AG04450 (cell line): ENCODE results near the gene KRTAP10-9. TPM values are rescaled to one million over a fixed set of nuclear protein-coding genes. Genes with fewer than 3 reads are reported as not detected.
"Not testable (repeated sequence)": the region's sequence is repeated elsewhere in the genome, so short reads cannot be mapped to it uniquely, and the experiment has no call there.

ENCODE experiments used
- CTCF ChIA-PET: fragments of 300-600, 350-600 bp; formaldehyde crosslinking; extraction: SDS; loops from one replicate; lab custom pipeline; 2022; ENCODE audit warnings: antibody characterized with exemption, inconsistent platforms; lab: Charles Lee
- POLR2A ChIA-PET: fragments of 350-600 bp; formaldehyde crosslinking; extraction: SDS; loops from one replicate; lab custom pipeline; 2021; ENCODE audit warnings: antibody characterized with exemption, inconsistent platforms; lab: Yijun Ruan, JAX
- DNase-seq: peaks from one replicate; pipeline ENCODE4 v3.0.0-alpha.2; 2011; ENCODE audit warnings: low read depth, low spot score
- H3K27ac ChIP-seq: one replicate; pipeline ENCODE4 v1.5.1; 2012; ENCODE audit warnings: low read depth, low read length, control low read depth
- H3K27me3 ChIP-seq: one replicate; pipeline ENCODE4 v1.6.0; 2012; ENCODE audit warnings: low read length; ENCODE audit not compliant: control insufficient read depth, insufficient read depth
- H3K4me3 ChIP-seq: 2 replicates; pipeline ENCODE4 v1.5.1; 2011; ENCODE audit warnings: mild to moderate bottlenecking, low read depth, low read length, control low read depth
- H3K9me3 ChIP-seq: 2 replicates; pipeline ENCODE4 v1.5.1; 2012; ENCODE audit warnings: low read length; ENCODE audit not compliant: control insufficient read depth, insufficient read depth
- CTCF ChIP-seq: IDR thresholded peaks from 2 replicates; pipeline ENCODE4 v1.5.1; 2011; ENCODE audit warnings: low read depth, low read length, control low read depth, inconsistent platforms
- polyA plus RNA-seq: library from polyadenylated mRNA; depleted of rRNA; stranded (reverse); fragments of >200 nt; gene quantifications from 2 replicates; pipeline ENCODE4 v1.2.3, GENCODE V29; 2011

Gene KRTAP10-9
- polyA plus RNA-seq, 1 experiment: not detected

GRCh38 chr21:44630440-44630839 lies 3.5 kb downstream of the KRTAP10-9 start:
- ChIA-PET POLR2A (no interaction called here), CTCF (no interaction called here)
- peaks cover 42% of the 10 kb centered on the region for H3K9me3 ChIP-seq
- H3K27ac ChIP-seq: no peak overlapping the region
- DNase-seq: no peak
- no peak overlapping the region for H3K4me3 ChIP-seq
- TF ChIP-seq CTCF: no peak
- peaks cover 2% of the 10 kb centered on the region for H3K27me3 ChIP-seq

GRCh38 chr21:44632067-44632466 lies 5.2 kb downstream of the KRTAP10-9 start:
- peaks cover 28% of the 10 kb centered on the region; the same call in 1 of the 2 replicates for H3K9me3 ChIP-seq
- TF ChIP-seq CTCF: no peak
- no peak overlapping the region for H3K27ac ChIP-seq
- DNase-seq: no peak
- CTCF ChIA-PET: no interaction called here
- H3K27me3 ChIP-seq: peaks cover 2% of the 10 kb centered on the region
- POLR2A ChIA-PET: no interaction called here
- H3K4me3 ChIP-seq: no peak overlapping the region

- no peak for TF ChIP-seq CTCF
- H3K4me3 ChIP-seq: no peak overlapping the region
- POLR2A ChIA-PET: no interaction called here
- CTCF ChIA-PET: no interaction called here
- H3K27me3 ChIP-seq: peaks cover 2% of the 10 kb centered on the region
- DNase-seq: no peak
- peaks cover 9% of the 10 kb centered on the region; the same call in 1 of the 2 replicates for H3K9me3 ChIP-seq
- no peak overlapping the region for H3K27ac ChIP-seq
These were observed 9.5 kb downstream of the KRTAP10-9 start for GRCh38 chr21:44636209-44637017.

GRCh38 chr21:44637018-44637850 lies 10.3 kb downstream of the KRTAP10-9 start, which contains the start of gene KRTAP10-10:
Gene KRTAP10-10, plus strand, starts transcription at chr21:44637356. Its CDS starts 62 bp downstream, at chr21:44637418.
- Histone ChIP-seq H3K27ac (no peak within 1 kb of the TSS), H3K9me3 (peaks cover 9% of the 10 kb centered on the region; the same call in 1 of the 2 replicates), H3K27me3 (peaks cover 1% of the 10 kb centered on the region), H3K4me3 (no peak within 1 kb of the TSS)
- no peak for DNase-seq
- ChIA-PET POLR2A (no interaction called here), CTCF (no interaction called here)
- TF ChIP-seq CTCF: no peak

- CTCF ChIA-PET, H3K9me3 ChIP-seq, POLR2A ChIA-PET, H3K27ac ChIP-seq, H3K4me3 ChIP-seq, DNase-seq, H3K27me3 ChIP-seq: not testable (repeated sequence)
These were observed 11.0 kb downstream of the KRTAP10-9 start for GRCh38 chr21:44637851-44638348.

GRCh38 chr21:44638506-44639330 lies 11.8 kb downstream of the KRTAP10-9 start:
- POLR2A ChIA-PET, DNase-seq, H3K9me3 ChIP-seq, CTCF ChIA-PET, H3K27me3 ChIP-seq, H3K4me3 ChIP-seq, H3K27ac ChIP-seq: not testable (repeated sequence)
